ENCODE results near the gene RALGPS2.

RALGPS2 gene

GRCh38 chr1:178862864-178863263 is 137.8 kb downstream of the RALGPS2 start:
- DNase-seq (ENCODE audit: low read depth, low spot score): no peak

GRCh38 chr1:178864326-178864725 is 139.3 kb downstream of the RALGPS2 start:
- DNase-seq (ENCODE audit: low read depth, low spot score): no peak

- no peak for DNase-seq (ENCODE audit: low read depth, low spot score)
Observed at GRCh38 chr1:178867670-178868069, 142.6 kb downstream of the RALGPS2 start.

GRCh38 chr1:178868706-178869105 is 143.7 kb downstream of the RALGPS2 start:
- no peak for DNase-seq (ENCODE audit: low read depth, low spot score)

- DNase-seq (ENCODE audit: low read depth, low spot score): no peak
Observed at GRCh38 chr1:178869119-178869697, 144.2 kb downstream of the RALGPS2 start.

- DNase-seq (ENCODE audit: low read depth, low spot score): no peak
Observed at GRCh38 chr1:178870221-178870620, 145.2 kb downstream of the RALGPS2 start.

- no peak for DNase-seq (ENCODE audit: low read depth, low spot score)
Observed at GRCh38 chr1:178870944-178871343, 145.9 kb downstream of the RALGPS2 start, which contains the start of gene ANGPTL1. TSS of gene ANGPTL1 (minus strand) at chr1:178871077. CDS start at chr1:178865776, 5,301 bp downstream.

- DNase-seq (ENCODE audit: low read depth, low spot score): no peak
Observed at GRCh38 chr1:178871551-178872320, 146.7 kb downstream of the RALGPS2 start.

GRCh38 chr1:178874966-178875365 is 149.9 kb downstream of the RALGPS2 start:
- no peak for DNase-seq (ENCODE audit: low read depth, low spot score)

- DNase-seq (ENCODE audit: low read depth, low spot score): no peak
Observed at GRCh38 chr1:178875936-178876335, 150.9 kb downstream of the RALGPS2 start.

- no peak for DNase-seq (ENCODE audit: low read depth, low spot score)
Observed at GRCh38 chr1:178877896-178878295, 152.9 kb downstream of the RALGPS2 start.

GRCh38 chr1:178881950-178882349 is 156.9 kb downstream of the RALGPS2 start:
- no peak for DNase-seq (ENCODE audit: low read depth, low spot score)

- no peak for DNase-seq (ENCODE audit: low read depth, low spot score)
Observed at GRCh38 chr1:178885869-178886268, 160.8 kb downstream of the RALGPS2 start.

- DNase-seq (ENCODE audit: low read depth, low spot score): no peak
Observed at GRCh38 chr1:178886551-178886950, 161.5 kb downstream of the RALGPS2 start.

- DNase-seq (ENCODE audit: low read depth, low spot score): no peak
Observed at GRCh38 chr1:178895928-178896327, 170.9 kb downstream of the RALGPS2 start.

GRCh38 chr1:178898401-178898800 is 173.4 kb downstream of the RALGPS2 start:
- no peak for DNase-seq (ENCODE audit: low read depth, low spot score)

- no peak for DNase-seq (ENCODE audit: low read depth, low spot score)
Observed at GRCh38 chr1:178899402-178899801, 174.4 kb downstream of the RALGPS2 start.

GRCh38 chr1:178901482-178902125 is 176.6 kb downstream of the RALGPS2 start:
- DNase-seq (ENCODE audit: low read depth, low spot score): no peak

GRCh38 chr1:178908358-178908757 is 183.3 kb downstream of the RALGPS2 start:
- DNase-seq (ENCODE audit: low read depth, low spot score): no peak

GRCh38 chr1:178910023-178910422 is 185.0 kb downstream of the RALGPS2 start:
- no peak for DNase-seq (ENCODE audit: low read depth, low spot score)

GRCh38 chr1:178912597-178912996 is 187.6 kb downstream of the RALGPS2 start:
- no peak for DNase-seq (ENCODE audit: low read depth, low spot score)

GRCh38 chr1:178916448-178917174 is 191.6 kb downstream of the RALGPS2 start:
- no peak for DNase-seq (ENCODE audit: low read depth, low spot score)

All from activated CD4-positive, CD25-positive, alpha-beta regulatory T cell treated with anti-CD3 and anti-CD28 coated beads, Interleukin-2, amount 50 U/mL, for 16 hours (primary cell).